HEK293T (cell line): ENCODE measurements around the gene EGFLAM.

Experiments
- CTCF ChIA-PET: fragments of 350-600 bp; formaldehyde crosslinking; extraction: SDS; loops from one replicate; lab custom pipeline; 2021; ENCODE audit warnings: antibody characterized with exemption, inconsistent platforms; lab: Yijun Ruan, JAX
- POLR2A ChIA-PET: fragments of 350-600 bp; formaldehyde crosslinking; extraction: SDS; loops from one replicate; lab custom pipeline; 2020; ENCODE audit warnings: antibody characterized with exemption, inconsistent platforms; lab: Yijun Ruan, JAX
- DNase-seq: peaks from one replicate; pipeline ENCODE4 v3.0.0; 2012; ENCODE audit warnings: mixed read lengths; ENCODE audit errors: extremely low spot score
- ARNT ChIP-seq: fragments of 450-650 bp; IDR thresholded peaks from 2 replicates; pipeline ENCODE4 v1.6.1; 2017; ENCODE audit warnings: mild to moderate bottlenecking
- BHLHE40 ChIP-seq: fragments of 450-650 bp; IDR thresholded peaks from 2 replicates; pipeline ENCODE4 v1.6.1; 2016; ENCODE audit warnings: mild to moderate bottlenecking, moderate library complexity, borderline replicate concordance
- CTBP1 ChIP-seq: fragments of 450-650 bp; IDR thresholded peaks from 2 replicates; pipeline ENCODE4 v1.6.1; 2016; ENCODE audit warnings: borderline replicate concordance
- ELF4 ChIP-seq: fragments of 450-650 bp; IDR thresholded peaks from 2 replicates; pipeline ENCODE4 v1.6.1; 2017; ENCODE audit warnings: antibody characterized with exemption
- FOXA1 ChIP-seq: fragments of 450-650 bp; IDR thresholded peaks from 2 replicates; pipeline ENCODE4 v1.6.1; 2016; ENCODE audit warnings: mild to moderate bottlenecking
- FOXK2 ChIP-seq: fragments of 450-650 bp; IDR thresholded peaks from 2 replicates; pipeline ENCODE4 v1.6.1; 2016; ENCODE audit warnings: mild to moderate bottlenecking
- FOXM1 ChIP-seq: fragments of 450-650 bp; IDR thresholded peaks from 2 replicates; pipeline ENCODE4 v1.6.1; 2017; ENCODE audit warnings: mild to moderate bottlenecking, borderline replicate concordance
- HDGF ChIP-seq: fragments of 450-650 bp; IDR thresholded peaks from 2 replicates; pipeline ENCODE4 v1.6.1; 2017; ENCODE audit warnings: antibody characterized with exemption, borderline replicate concordance
- L3MBTL2 ChIP-seq: fragments of 450-650 bp; conservative IDR thresholded peaks from 2 replicates; pipeline ENCODE4 v1.6.1; 2016; ENCODE audit warnings: mild to moderate bottlenecking
- LEF1 ChIP-seq: fragments of 450-650 bp; IDR thresholded peaks from 2 replicates; pipeline ENCODE4 v1.6.1; 2017; ENCODE audit warnings: mild to moderate bottlenecking, borderline replicate concordance
- NFRKB ChIP-seq: fragments of 450-650 bp; IDR thresholded peaks from 2 replicates; pipeline ENCODE4 v1.6.1; 2016; ENCODE audit warnings: mild to moderate bottlenecking, moderate library complexity
- PKNOX1 ChIP-seq: fragments of 450-650 bp; IDR thresholded peaks from 2 replicates; pipeline ENCODE4 v1.6.1; 2016
- SP1 ChIP-seq: fragments of 450-650 bp; IDR thresholded peaks from 2 replicates; pipeline ENCODE4 v1.6.1; 2017
- SUZ12 ChIP-seq: fragments of 450-650 bp; IDR thresholded peaks from 2 replicates; pipeline ENCODE4 v1.6.1; 2016; ENCODE audit warnings: mild to moderate bottlenecking
- TARDBP ChIP-seq: fragments of 450-650 bp; IDR thresholded peaks from 2 replicates; pipeline ENCODE4 v1.6.1; 2016
- ZNF384 ChIP-seq: fragments of 450-650 bp; IDR thresholded peaks from 2 replicates; pipeline ENCODE4 v1.6.1; 2016

The EGFLAM gene

DNA sequence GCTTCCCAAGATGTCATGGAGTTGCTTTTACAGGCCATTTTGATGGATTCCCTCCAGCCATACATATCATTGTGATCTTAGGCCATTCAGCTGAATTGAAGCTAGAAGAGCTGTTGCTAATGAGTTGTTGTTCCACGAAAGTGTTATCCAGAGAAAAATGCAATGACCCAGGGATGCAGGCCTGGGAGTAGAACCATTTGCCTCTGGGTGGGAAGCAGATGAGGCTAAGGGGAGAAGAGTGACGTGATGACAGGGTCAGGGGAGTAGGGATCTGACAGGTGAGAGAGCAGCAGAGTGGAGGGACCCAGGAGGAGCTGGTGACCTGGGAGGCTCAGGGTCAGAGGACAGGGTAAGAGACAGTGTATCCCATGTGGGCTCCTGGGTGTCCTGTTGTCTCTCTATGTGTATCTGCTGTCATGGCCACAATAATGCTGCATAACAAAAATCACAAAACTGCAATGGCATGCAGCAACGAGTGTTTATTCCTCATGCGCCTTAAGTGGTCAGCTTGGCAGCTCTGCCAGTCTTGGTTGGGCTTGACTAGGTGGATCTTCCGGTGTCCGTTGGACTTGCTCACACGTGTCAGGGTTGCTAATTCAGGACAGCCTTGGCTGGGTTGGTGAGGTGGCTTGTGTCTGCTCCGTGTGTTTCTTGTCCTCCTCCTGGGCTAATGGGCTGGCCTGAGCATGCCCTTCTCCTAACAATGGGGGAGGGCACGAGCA, 207.5 kb downstream of the EGFLAM start:
- CTCF ChIA-PET = no interaction called here
- TF ChIP-seq FOXA1 (no peak), CTBP1 (no peak), ZNF384 (no peak), ARNT (no peak), FOXK2 (no peak), PKNOX1 (no peak), ELF4 (no peak), LEF1 (no peak), SUZ12 (no peak), FOXM1 (no peak)
- POLR2A ChIA-PET = no interaction called here
- no peak for DNase-seq

GRCh38 chr5:38466424-38467189, 208.2 kb downstream of the EGFLAM start:
- POLR2A ChIA-PET = no interaction called here
- TF ChIP-seq TARDBP (no peak), HDGF (no peak), BHLHE40 (no peak), LEF1 (no peak), SUZ12 (no peak), SP1 (no peak), FOXM1 (no peak), FOXK2 (no peak), FOXA1 (no peak), L3MBTL2 (no peak), PKNOX1 (no peak), ELF4 (no peak), CTBP1 (no peak), ARNT (no peak), NFRKB (no peak), ZNF384 (no peak)
- no peak for DNase-seq
- CTCF ChIA-PET = no interaction called here

- no peak for TF ChIP-seq ZNF384
- TF ChIP-seq LEF1 = no peak
- no peak for TF ChIP-seq FOXA1
- TF ChIP-seq FOXK2 = no peak
- no peak for TF ChIP-seq L3MBTL2
- TF ChIP-seq HDGF = no peak
- no peak for TF ChIP-seq TARDBP
- no peak for TF ChIP-seq CTBP1
- TF ChIP-seq SUZ12 = no peak
- TF ChIP-seq FOXM1 = no peak
- TF ChIP-seq SP1 = no peak
- no peak for TF ChIP-seq ARNT
- TF ChIP-seq PKNOX1 = no peak
- no peak for TF ChIP-seq BHLHE40
- TF ChIP-seq NFRKB = no peak
- no peak for TF ChIP-seq ELF4
- ChIA-PET POLR2A (no interaction called here), CTCF (no interaction called here)
- DNase-seq = no peak
These were observed 209.1 kb downstream of the EGFLAM start for GRCh38 chr5:38467353-38468040.

GRCh38 chr5:38468202-38468673, 209.9 kb downstream of the EGFLAM start:
- ChIA-PET CTCF (no interaction called here), POLR2A (no interaction called here)
- TF ChIP-seq ARNT (no peak), ZNF384 (no peak), FOXM1 (no peak), FOXK2 (no peak), PKNOX1 (no peak), ELF4 (no peak), TARDBP (no peak), HDGF (no peak), CTBP1 (no peak), BHLHE40 (no peak), LEF1 (no peak), FOXA1 (no peak), SUZ12 (no peak), NFRKB (no peak), SP1 (no peak), L3MBTL2 (no peak)
- no peak for DNase-seq
